ENCODE results near the gene HTATIP2.
"Not testable (repeated sequence)": the region's sequence is repeated elsewhere in the genome, so short reads cannot be mapped to it uniquely, and the experiment has no call there.

HTATIP2 gene

DNA sequence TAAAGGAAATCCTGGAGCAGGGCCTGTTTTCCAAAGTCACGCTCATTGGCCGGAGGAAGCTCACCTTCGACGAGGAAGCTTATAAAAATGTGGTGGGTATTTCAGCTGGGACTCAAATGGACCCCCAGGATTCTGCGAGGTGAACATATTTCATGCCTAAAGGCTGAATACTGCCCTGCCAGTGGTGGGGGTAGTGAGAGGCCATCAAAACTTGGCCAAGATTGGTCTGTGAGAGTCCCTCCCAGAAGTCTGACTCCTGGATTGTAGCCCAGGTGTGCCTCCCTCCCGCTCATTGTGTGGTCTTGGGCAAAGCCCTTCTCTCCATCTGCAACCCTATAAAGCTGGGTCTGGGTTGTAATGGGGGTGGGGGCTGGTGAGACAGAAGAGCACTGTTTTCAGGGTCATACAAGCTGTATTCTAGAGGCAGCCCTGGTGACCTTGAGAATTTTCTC is 853 bp downstream of the HTATIP2 start:
- Histone ChIP-seq H3K4me1 (peaks cover 0 to 42% (median 13%) of the 10 kb centered on the region in 4 donors), H3K27ac (peak overlapping the region; percentile 91), H3K27me3 (peaks cover 0 to under 1% of the 10 kb centered on the region in 2 donors), H3K9me3 (no peaks in the 10 kb centered on the region), H3K36me3 (no peaks in the 10 kb centered on the region), H3K4me3 (peak overlapping the region; percentile 73 to 81)
- intact Hi-C loops (cut with DNase I; ENCODE audit: low total_unique reads) = no loop called here
- DNase-seq = no peak
- TF ChIP-seq CTCF (IDR thresholded peaks at IDR 0.05) = no peak

DNA sequence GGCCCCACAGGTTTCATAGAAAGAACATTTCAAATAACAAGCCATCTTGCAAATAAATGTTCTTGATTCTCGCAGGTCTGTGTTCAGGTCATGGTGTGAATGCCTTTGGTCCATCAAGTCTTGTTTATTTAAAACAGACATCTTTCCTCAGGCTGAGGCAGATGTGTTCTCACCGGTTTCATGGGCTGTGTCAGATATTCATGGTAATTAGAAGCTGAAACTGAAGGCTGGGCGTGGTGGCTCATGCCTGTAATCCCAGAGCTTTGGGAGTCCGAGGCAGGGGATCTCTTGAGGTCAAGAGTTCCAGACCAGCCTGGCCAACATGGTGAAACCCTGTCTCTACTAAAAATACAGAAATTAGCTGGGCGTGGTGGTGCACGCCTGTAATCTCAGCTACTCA is 2.0 kb downstream of the HTATIP2 start:
- DNase-seq; H3K4me3 ChIP-seq; intact Hi-C loops (cut with DNase I; ENCODE audit: low total_unique reads); H3K36me3 ChIP-seq; H3K9me3 ChIP-seq; H3K27me3 ChIP-seq: not testable (repeated sequence)
- Histone ChIP-seq H3K4me1 (peaks cover 0 to 42% (median 13%) of the 10 kb centered on the region in 4 donors), H3K27ac (peak overlapping the region in 1 of 2 donors; percentile 91)

DNA sequence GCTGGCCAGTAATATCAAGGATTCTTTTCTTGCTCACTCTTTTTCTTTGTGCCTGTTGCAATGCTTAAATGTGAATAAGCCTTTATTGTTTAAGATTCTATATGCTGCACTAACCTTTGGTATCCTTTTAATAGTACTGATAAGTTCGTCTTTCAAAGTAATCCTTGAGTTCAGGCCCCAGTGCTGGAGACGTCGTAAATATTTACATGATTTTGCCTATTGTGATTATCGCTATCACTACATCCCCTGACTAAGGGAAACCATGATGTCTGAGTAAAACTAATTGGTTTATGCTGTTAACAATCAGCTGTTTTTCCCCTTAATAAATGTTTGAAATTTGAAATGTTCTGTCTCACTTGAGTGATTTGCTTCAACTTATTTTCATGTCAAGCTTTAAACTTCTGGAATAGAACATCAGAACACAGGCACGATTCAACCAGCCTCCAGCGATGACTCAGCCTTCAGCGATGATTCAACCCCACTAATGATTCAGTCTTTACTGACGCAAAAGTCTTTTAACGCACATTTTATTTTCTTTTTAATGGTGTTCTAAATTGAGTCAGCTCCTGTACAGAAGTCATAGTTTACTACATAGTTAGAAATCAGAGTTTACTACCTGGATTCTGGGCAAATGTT is 3.9 kb downstream of the HTATIP2 start:
- DNase-seq = peak; percentile 63 to 76
- intact Hi-C loops (cut with DNase I; ENCODE audit: low total_unique reads) = no loop called here
- Histone ChIP-seq H3K4me3 (no peak overlapping the region), H3K36me3 (peaks cover 5 to 11% (median 8%) of the 10 kb centered on the region in 3 donors), H3K27ac (peak overlapping the region; percentile 65 to 68), H3K9me3 (no peaks in the 10 kb centered on the region), H3K27me3 (no peaks in the 10 kb centered on the region), H3K4me1 (peaks cover 0 to 42% (median 13%) of the 10 kb centered on the region in 4 donors)
- no peak for TF ChIP-seq CTCF (IDR thresholded peaks at IDR 0.05)

- no peak overlapping the region for H3K4me3 ChIP-seq
- peak overlapping the region in 1 of 2 donors; percentile 65 for H3K27ac ChIP-seq
- DNase-seq = no peak
- H3K27me3 ChIP-seq = no peaks in the 10 kb centered on the region
- intact Hi-C loops (cut with DNase I; ENCODE audit: low total_unique reads) = no loop called here
- no peak for TF ChIP-seq CTCF (IDR thresholded peaks at IDR 0.05)
- H3K9me3 ChIP-seq = no peaks in the 10 kb centered on the region
- peaks cover 5 to 11% (median 8%) of the 10 kb centered on the region in 3 donors for H3K36me3 ChIP-seq
- H3K4me1 ChIP-seq = peaks cover 0 to 42% (median 13%) of the 10 kb centered on the region in 4 donors
These were observed 4.9 kb downstream of the HTATIP2 start for GRCh38 chr11:20368438-20368837.

- TF ChIP-seq CTCF (IDR thresholded peaks at IDR 0.05) = no peak
- intact Hi-C loops (cut with DNase I; ENCODE audit: low total_unique reads) = no loop called here
- Histone ChIP-seq H3K27ac (no peak overlapping the region), H3K4me3 (no peak overlapping the region), H3K4me1 (peaks cover 0 to 39% (median 8%) of the 10 kb centered on the region in 4 donors), H3K36me3 (peaks cover 5 to 11% (median 8%) of the 10 kb centered on the region in 3 donors), H3K27me3 (no peaks in the 10 kb centered on the region), H3K9me3 (no peaks in the 10 kb centered on the region)
- DNase-seq = no peak
These were observed 6.3 kb downstream of the HTATIP2 start for GRCh38 chr11:20369826-20370225.

GRCh38 chr11:20372081-20372626 is 8.6 kb downstream of the HTATIP2 start:
- H3K27me3 ChIP-seq = no peaks in the 10 kb centered on the region
- no peak for DNase-seq
- no peak for TF ChIP-seq CTCF (IDR thresholded peaks at IDR 0.05)
- H3K27ac ChIP-seq = no peak overlapping the region
- H3K36me3 ChIP-seq = peaks cover 5 to 23% (median 20%) of the 10 kb centered on the region in 3 donors
- no peaks in the 10 kb centered on the region for H3K9me3 ChIP-seq
- H3K4me3 ChIP-seq = no peak overlapping the region
- H3K4me1 ChIP-seq = peaks cover 0 to 15% (median 1%) of the 10 kb centered on the region in 4 donors
- intact Hi-C loops (cut with DNase I; ENCODE audit: low total_unique reads) = no loop called here
